GM18517 (cell line): ENCODE measurements around the gene CLDN24.

Source experiments
- ATAC-seq: cut with Tn5 transposase; IDR thresholded peaks from one replicate; pipeline ENCODE4 v1.9.1; 2021; ENCODE audit warnings: mild to moderate bottlenecking, moderate library complexity; ENCODE audit not compliant: unreplicated experiment

CLDN24 gene

DNA sequence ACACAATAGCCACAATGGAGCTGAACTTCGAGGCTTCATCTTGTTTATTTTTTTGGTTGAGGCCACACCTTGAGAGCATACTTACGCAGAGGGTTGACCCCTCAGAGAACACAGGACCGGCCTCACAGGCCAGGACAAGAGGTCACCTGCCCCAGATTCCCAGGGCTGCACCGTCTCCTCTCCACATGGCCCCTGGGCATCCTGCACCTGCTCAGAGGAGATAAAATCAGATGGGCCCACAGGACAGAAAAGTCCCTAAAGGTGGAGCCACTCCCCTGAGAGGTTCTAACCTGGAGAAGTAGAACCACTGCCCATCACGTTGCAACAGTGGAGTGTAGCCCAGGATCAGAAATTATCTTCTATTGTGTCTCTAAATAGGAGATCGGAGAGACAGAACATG, 1.1 kb upstream of the CLDN24 start:
- ATAC-seq, result no peak

DNA sequence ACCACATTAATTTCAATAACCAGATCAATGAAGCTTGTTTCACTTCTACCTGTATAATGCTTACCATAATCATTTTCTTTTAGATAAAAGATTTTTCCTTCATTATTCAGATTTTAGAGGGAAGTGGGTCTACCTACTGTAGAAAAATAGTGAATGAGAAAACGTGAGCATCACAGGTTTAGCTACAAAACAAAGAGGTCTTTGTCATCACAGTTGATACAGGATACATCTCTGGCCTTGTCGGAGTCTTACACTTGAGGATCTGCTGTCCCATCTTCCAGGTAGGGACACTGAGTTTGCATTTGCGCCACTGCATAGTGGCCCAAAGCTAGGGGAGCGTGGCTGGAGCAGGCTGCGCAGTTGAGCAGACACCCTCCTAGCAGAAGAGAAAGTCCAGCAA, 710 bp downstream of the CLDN24 start:
- no peak for ATAC-seq

GRCh38 chr4:183321079-183321478, 1.1 kb downstream of the CLDN24 start:
- peak; percentile 41 for ATAC-seq

GRCh38 chr4:183320211-183321059, 1.8 kb downstream of the CLDN24 start, which contains the start of gene CLDN22:
CLDN22 (minus strand) TSS chr4:183320276; CDS start chr4:183320218, 58 bp downstream.
- no peak for ATAC-seq

DNA sequence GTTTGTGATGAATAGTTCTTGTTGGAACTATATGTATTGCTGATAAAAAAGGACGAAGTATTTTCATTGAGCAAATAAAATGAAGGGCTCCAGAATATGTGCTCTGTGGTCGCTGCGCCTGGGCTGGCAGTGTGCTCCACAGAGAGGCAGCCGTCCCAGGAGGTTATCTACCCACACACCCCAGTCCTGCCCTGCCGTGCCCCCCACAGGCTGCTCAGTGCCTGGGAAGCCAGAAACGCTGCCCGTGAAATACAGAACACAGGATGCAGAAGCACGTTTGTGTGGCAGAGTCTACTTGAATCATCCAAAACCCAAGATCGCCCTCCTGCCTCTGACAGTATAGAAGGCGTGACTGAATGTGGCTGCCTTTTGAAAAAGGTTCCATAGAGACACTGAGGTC, 3.6 kb downstream of the CLDN24 start:
- no peak for ATAC-seq

GRCh38 chr4:183314806-183315205, 7.4 kb downstream of the CLDN24 start:
- ATAC-seq, result no peak

GRCh38 chr4:183314336-183314735, 7.9 kb downstream of the CLDN24 start:
- no peak for ATAC-seq

DNA sequence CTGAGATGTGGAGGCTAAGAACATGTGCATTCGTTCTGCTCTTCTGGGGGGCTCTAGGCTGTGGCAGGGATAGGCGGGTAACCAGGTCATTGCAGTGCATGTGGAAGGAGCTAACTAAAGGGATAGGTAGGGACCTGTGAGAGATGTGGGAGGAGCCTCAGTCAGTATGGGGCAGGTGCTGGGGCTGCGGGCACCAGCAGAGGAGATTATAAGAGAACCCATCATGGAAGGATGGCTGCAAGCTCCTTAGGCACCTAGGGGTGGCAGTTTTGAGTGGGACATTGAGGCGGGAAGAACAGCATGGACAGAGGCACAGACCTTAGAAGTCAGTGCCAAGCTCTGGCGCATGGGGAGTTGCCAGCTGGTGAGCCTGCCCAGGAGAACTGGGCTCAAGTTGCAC, 9.4 kb downstream of the CLDN24 start:
- ATAC-seq, result no peak

- ATAC-seq, result no peak
Measured at GRCh38 chr4:183306811-183307210, 15.4 kb downstream of the CLDN24 start.

- ATAC-seq, result no peak
Measured at GRCh38 chr4:183304538-183304937, 17.7 kb downstream of the CLDN24 start.

DNA sequence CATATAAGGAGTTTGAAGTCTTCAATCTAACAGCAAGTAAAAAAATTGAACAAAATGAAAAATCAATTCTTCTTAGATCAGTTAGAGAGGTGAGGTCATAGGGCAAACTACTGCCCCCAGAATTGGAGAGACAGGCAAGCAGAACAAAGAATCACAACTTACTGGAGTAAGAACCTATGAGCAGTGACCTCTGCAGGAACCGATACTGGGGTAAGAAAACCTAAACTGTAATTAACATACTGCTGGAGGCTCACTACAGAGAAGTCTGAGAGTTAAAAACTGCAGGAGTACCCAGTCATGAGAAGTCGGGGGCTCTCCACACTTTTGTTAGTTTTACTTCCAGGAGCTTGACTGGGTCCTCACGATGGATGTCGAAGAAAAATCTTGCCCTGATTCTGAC, 18.2 kb downstream of the CLDN24 start:
- ATAC-seq, result peak; percentile 59

DNA sequence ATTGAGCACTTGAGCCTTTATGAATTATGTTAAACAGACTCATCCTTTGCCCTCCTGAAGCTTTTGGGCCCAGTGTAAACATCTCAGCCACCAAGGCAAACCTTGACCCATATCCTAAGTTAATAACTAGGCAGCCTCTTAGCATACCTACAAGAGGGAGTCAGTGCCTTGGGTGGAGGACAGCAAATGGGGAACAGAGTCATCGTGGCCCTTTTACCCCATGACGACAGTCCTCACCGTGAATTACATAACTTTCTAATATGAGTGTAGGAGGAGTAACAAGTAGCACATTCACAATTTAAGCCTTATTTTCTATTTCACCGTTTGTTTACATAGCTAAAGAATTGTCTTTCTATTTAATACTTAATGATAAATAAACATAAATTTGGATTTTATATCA, 18.9 kb downstream of the CLDN24 start:
- ATAC-seq, result no peak

GRCh38 chr4:183300655-183301054, 21.6 kb downstream of the CLDN24 start:
- no peak for ATAC-seq

- no peak for ATAC-seq
Measured at GRCh38 chr4:183300070-183300469, 22.2 kb downstream of the CLDN24 start.

- ATAC-seq, result no peak
Measured at GRCh38 chr4:183299464-183299863, 22.8 kb downstream of the CLDN24 start.

DNA sequence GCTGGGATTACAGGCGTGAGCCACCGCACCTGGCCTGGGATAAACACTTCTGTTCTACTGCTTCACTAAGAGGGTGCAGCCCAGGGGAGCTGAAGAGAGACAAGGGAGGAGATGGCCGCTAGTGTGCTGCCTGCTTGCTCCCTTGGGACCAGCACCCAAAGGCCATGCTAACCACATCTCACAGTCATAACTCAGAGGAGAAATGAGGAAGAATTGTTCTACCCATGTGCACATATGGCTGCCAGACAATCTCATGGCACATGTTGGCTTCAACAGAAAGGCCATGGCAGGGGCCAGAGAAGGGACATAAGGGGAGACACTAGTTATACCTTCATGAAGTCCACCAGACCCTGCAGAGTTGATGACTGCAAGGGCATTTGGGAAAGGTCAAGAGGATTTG, 24.6 kb downstream of the CLDN24 start:
- ATAC-seq, result peak; percentile 86

DNA sequence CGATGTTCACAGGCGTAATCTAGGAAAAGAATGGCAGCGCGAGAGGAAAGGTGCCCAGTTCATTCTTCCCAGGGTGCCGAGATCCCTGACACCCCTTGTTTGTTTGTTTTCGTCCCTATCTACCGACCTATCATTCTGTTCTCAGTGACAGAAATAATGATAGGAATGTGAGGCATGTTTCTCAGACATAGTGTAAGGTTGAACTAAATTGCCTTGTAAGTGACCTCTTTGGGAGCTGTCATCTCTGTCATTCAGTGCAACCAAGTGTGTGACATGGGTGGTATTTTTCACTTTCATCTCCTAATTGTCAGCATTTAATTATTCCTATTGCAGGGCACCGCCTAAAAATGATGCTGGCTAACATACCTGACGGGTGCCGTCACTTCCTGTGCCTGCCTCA, 26.5 kb downstream of the CLDN24 start:
- ATAC-seq, result no peak

GRCh38 chr4:183291070-183291469, 31.2 kb downstream of the CLDN24 start:
- no peak for ATAC-seq

DNA sequence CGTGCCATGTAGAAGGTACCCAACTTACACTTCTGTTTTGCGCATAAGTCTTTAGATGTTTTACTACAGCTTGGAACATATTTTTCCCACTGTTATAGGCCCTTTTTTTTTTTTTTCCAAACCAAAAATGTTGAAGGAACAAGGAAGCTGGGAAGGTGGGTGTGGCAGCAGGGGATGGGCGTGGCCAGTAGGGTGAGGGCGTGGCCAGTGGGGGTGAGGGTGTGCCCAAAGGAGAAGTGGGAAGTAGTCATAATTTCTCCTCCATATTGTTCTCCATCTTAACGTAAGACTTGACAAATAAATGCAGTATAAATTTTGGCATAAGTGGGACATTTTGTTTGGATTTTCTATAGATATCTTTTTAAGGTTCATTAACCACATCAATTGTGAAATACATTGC, 32.5 kb downstream of the CLDN24 start:
- ATAC-seq, result no peak

GRCh38 chr4:183288955-183289354, 33.3 kb downstream of the CLDN24 start:
- no peak for ATAC-seq

- peak; percentile 79 for ATAC-seq
Measured at GRCh38 chr4:183287677-183288076, 34.5 kb downstream of the CLDN24 start.

DNA sequence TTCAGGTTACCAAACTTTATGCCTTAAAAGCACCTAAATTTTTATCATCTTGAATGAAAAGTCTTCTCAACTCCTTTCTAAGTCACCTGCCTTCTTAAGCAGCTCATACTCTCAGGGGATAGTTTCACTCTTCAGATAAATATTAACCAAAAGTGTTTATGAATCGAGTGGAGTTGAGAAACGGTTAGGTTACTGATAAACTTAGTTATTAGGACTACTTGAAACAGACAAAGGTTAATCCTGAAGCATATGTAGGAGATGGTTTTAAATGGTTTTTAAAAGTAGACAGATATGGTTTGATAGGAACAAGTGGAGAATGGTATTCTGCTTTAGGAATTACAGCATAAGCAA, 34.9 kb downstream of the CLDN24 start:
- ATAC-seq, result peak; percentile 83
